Dendritic cell treated with granulocyte-macrophage colony-stimulating factor and Interleukin-4, amounts not matched to agents 40 ng/mL and 50 ng/mL, for 4 days (primary cell): Measurements from ENCODE around the gene TPCN2.

Source experiments
- H3K27ac Mint-ChIP-seq: one replicate; pipeline ENCODE4 v1.8.0; 2022; ENCODE audit warnings: mild to moderate bottlenecking, mixed read lengths
- H3K27me3 Mint-ChIP-seq: one replicate; pipeline ENCODE4 v1.8.0; 2022; ENCODE audit warnings: mild to moderate bottlenecking, mixed read lengths
- H3K36me3 Mint-ChIP-seq: one replicate; pipeline ENCODE4 v1.8.0; 2022; ENCODE audit warnings: low read depth, mixed read lengths
- H3K4me1 Mint-ChIP-seq: one replicate; pipeline ENCODE4 v1.8.0; 2022; ENCODE audit warnings: low read depth, mixed read lengths
- H3K4me3 Mint-ChIP-seq: one replicate; pipeline ENCODE4 v1.8.0; 2022; ENCODE audit warnings: mild to moderate bottlenecking, moderate library complexity, mixed read lengths
- H3K9me3 Mint-ChIP-seq: one replicate; pipeline ENCODE4 v1.8.0; 2022; ENCODE audit warnings: mixed read lengths
- intact Hi-C: fragments of 100-400 bp; cut with micrococcal nuclease; formaldehyde crosslinking; loops from one replicate; pipeline ENCODE4 v1.15.0; 2022

The TPCN2 gene

DNA sequence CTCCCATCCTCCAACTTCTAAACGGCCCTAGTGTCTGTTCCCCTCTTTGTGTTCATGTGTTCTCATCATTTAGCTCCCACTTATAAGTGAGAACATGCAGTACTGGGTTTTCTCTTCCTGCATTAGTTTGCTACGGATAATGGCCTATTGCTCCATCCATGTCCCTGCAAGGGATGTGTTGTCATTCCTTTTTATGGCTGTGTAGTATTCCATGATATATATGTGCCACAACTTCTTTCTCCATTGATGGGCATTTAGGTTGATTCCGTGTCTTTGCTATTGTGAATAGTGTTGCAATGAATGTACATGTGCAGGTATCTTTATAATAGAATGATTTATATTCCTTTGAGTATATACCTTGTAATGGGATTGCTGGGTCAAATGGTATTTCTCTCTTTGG lies 101.4 kb downstream of the TPCN2 start:
- Mint-ChIP-seq H3K36me3 (no peaks in the 10 kb centered on the region), H3K27ac (no peak overlapping the region), H3K9me3 (peaks cover 40% of the 10 kb centered on the region), H3K4me1 (no peaks in the 10 kb centered on the region), H3K27me3 (peaks cover 24% of the 10 kb centered on the region), H3K4me3 (no peak overlapping the region)
- intact Hi-C loops = no loop called here

- intact Hi-C loops = no loop called here
- Mint-ChIP-seq H3K36me3 (no peaks in the 10 kb centered on the region), H3K4me3 (no peak overlapping the region), H3K27me3 (peaks cover 29% of the 10 kb centered on the region), H3K9me3 (peaks cover 24% of the 10 kb centered on the region), H3K4me1 (no peaks in the 10 kb centered on the region), H3K27ac (no peak overlapping the region)
These were observed 103.1 kb downstream of the TPCN2 start for GRCh38 chr11:69151836-69152235.

GRCh38 chr11:69152733-69153421 lies 104.1 kb downstream of the TPCN2 start:
- H3K36me3 Mint-ChIP-seq = no peaks in the 10 kb centered on the region
- no peak overlapping the region for H3K4me3 Mint-ChIP-seq
- peaks cover 38% of the 10 kb centered on the region for H3K27me3 Mint-ChIP-seq
- peaks cover 21% of the 10 kb centered on the region for H3K9me3 Mint-ChIP-seq
- H3K4me1 Mint-ChIP-seq = no peaks in the 10 kb centered on the region
- intact Hi-C loops = no loop called here
- no peak overlapping the region for H3K27ac Mint-ChIP-seq

DNA sequence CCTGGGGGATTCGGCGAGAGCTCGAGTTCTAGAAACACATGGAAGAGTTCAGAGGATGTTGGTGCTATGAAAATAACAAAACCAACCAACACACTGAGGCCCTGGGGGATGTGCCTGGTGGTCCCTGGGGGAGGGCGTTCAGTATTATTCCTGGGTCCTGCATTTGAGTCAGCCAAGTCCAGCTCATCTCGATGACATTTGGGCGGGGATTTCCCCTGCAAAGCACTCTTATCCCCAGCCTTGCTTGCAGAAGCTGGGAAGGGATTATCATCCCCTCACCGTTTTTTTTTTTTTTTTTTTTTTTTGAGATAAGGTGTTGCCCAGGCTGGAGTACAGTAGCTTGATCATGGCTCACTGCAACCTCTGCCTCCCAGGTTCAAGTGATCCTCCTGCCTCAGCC lies 104.9 kb downstream of the TPCN2 start:
- Mint-ChIP-seq H3K4me3 (no peak overlapping the region), H3K27me3 (peaks cover 43% of the 10 kb centered on the region), H3K4me1 (no peaks in the 10 kb centered on the region), H3K9me3 (peaks cover 16% of the 10 kb centered on the region), H3K36me3 (no peaks in the 10 kb centered on the region), H3K27ac (no peak overlapping the region)
- intact Hi-C loops = no loop called here

DNA sequence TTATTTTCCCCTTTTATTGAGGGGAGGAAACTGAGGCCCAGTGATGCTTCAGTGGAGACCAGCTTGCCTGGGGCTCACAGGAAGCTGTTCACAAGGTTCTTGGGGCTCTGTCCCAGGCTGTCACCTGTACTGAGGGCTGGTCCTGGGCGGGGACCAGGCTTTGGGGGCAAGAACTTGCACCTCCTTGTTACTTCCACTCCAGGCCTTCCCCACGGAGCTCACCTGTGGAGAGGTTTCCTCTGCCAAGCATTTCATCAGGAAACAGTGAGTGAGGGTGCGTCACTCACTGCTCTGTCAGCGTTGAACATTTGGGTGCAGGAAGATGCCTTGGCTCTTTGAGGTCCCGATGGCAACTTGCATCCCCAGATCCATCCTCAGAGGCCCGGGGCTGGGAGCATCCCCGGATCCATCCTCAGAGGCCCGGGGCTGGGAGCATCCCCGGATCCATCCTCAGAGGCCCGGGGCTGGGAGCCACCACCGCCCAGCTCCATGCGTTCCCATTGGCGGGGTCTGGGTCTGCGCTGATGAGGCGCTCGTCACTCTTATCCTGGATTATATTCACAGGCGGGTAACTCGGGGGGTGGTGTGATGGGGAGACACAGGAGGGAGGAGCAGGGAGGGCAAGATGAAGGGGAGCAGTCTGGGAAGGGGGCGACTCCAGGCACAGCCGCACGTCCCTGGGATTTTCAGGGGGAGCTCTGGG lies 105.6 kb downstream of the TPCN2 start:
- peaks cover 9% of the 10 kb centered on the region for H3K9me3 Mint-ChIP-seq
- H3K27me3 Mint-ChIP-seq = peaks cover 48% of the 10 kb centered on the region
- intact Hi-C loops = no loop called here
- no peak overlapping the region for H3K27ac Mint-ChIP-seq
- no peaks in the 10 kb centered on the region for H3K4me1 Mint-ChIP-seq
- H3K4me3 Mint-ChIP-seq = no peak overlapping the region
- no peaks in the 10 kb centered on the region for H3K36me3 Mint-ChIP-seq

- H3K9me3 Mint-ChIP-seq = peaks cover 6% of the 10 kb centered on the region
- peaks cover 48% of the 10 kb centered on the region for H3K27me3 Mint-ChIP-seq
- H3K4me1 Mint-ChIP-seq = no peaks in the 10 kb centered on the region
- no peaks in the 10 kb centered on the region for H3K36me3 Mint-ChIP-seq
- H3K4me3 Mint-ChIP-seq = no peak overlapping the region
- intact Hi-C loops = no loop called here
- H3K27ac Mint-ChIP-seq = no peak overlapping the region
These were observed 106.2 kb downstream of the TPCN2 start for GRCh38 chr11:69154938-69155301.

DNA sequence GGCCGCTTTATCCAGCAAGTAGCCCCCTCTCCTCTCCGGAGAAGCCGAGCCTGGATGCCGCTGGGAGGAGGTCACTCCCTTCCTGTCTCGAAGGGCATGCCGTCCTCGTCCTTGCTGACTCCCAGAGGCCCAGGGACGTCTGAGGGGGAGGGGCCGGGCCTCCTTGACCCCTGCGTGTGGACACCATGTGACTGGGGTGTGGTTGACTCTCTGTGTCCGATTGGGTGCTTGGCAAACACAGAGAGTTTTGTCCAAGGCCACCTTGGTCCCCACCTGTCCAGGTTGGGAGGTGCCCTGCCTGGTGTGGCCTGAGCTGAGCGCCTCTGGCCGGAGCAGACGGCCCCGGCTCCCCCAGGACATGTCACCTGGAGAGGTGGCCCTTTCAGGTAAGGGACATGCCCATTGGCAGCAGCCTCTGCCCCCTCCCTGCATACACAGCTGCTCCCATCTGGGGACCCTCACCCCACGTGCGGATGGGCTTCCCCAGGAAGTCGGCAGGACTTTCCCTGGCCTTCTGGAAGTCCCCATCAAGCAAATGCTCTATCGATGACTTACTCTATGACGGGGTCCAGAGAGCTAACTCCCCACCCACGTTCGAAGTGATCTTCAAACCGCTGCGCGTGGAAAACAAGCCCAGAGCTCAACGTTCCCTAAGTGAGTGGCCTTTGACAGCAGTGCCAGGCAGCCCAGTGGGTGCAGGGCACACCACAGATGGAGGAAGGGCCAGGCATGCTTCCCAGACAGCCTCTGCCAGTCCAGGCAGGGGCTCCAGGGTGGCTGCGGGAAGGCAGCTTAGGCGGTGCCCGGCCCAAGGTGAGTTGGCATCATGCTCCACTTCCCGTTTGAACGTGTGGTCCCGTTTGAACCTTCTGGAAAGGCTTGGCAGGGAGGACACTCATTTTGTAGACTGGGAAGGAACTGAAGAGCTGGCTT lies 106.8 kb downstream of the TPCN2 start, which contains the start of gene SMIM38:
Gene SMIM38 (plus strand): TSS at position 634 of the 933 bp plus-strand sequence. CDS start 1,912 bp downstream, outside the sequence.
- H3K36me3 Mint-ChIP-seq = no peaks in the 10 kb centered on the region
- peaks cover 48% of the 10 kb centered on the region for H3K27me3 Mint-ChIP-seq
- H3K4me1 Mint-ChIP-seq = no peaks in the 10 kb centered on the region
- no peak within 1 kb of the TSS for H3K4me3 Mint-ChIP-seq
- no peak within 1 kb of the TSS for H3K27ac Mint-ChIP-seq
- no peaks in the 10 kb centered on the region for H3K9me3 Mint-ChIP-seq
- intact Hi-C loops = no loop called here

GRCh38 chr11:69156235-69156639 lies 107.5 kb downstream of the TPCN2 start:
- Mint-ChIP-seq H3K36me3 (no peaks in the 10 kb centered on the region), H3K27ac (no peak overlapping the region), H3K4me1 (no peaks in the 10 kb centered on the region), H3K4me3 (no peak overlapping the region), H3K9me3 (no peaks in the 10 kb centered on the region), H3K27me3 (peaks cover 48% of the 10 kb centered on the region)
- intact Hi-C loops = no loop called here

DNA sequence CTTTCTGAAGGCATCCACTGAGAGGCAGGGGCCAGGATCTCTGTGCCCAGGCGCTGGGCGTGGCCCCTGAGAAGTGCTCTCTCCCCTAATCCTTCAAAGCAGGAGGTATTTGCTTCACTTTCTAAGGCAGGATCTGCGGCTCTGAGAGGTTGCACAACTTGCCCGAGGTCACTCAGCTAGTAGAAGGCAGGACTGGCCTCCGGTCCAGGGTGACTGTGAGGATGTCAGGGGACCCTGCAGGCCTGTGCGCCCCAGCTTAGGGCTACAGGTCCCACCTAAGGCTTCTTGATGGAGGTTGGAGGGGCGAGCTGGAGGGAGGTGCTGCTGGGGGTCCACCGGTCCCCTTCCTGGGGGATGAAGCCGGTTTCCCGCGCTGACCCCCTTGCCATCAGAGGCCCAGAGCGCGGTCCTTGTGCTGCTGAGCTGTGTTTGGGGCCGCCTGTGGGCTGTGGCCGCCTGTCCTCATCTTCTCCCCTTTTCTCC lies 108.0 kb downstream of the TPCN2 start:
- Mint-ChIP-seq H3K4me1 (no peaks in the 10 kb centered on the region), H3K36me3 (no peaks in the 10 kb centered on the region), H3K4me3 (no peak overlapping the region), H3K9me3 (no peaks in the 10 kb centered on the region), H3K27me3 (peaks cover 50% of the 10 kb centered on the region), H3K27ac (no peak overlapping the region)
- intact Hi-C loops = no loop called here

DNA sequence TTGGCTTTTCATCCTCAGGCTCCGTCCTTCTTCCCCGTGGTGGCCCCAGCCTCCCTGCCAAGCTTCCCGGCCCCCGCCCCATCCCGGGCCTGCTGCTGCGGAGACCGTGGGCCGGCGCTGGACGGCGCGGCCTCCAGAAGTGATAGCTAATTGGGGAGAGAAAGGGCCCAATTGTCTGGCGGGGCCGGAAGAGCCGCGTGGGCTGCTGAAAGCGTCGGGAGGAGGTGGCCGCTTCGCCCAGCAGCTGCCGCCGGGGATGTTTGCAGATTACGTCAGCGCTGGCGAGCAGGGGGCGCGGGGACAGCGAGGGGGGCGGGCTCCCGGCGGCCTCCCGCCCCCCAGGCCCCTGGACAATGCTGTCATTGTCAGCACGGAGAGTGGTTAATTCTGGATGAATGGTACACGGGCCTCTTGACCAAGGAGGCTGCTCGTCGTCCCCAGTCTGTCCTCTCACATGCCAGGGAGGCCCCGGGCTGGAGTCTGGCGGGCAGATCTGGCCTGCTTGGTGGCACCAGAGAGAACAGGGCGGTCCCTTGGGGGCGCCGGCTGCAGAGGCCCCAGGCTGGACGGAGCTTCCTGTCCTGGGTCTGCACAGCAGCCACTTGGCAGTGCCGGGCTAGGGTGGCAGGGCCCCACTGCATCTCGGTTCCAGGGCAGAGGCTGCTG lies 108.6 kb downstream of the TPCN2 start:
- H3K9me3 Mint-ChIP-seq = no peaks in the 10 kb centered on the region
- intact Hi-C loops = no loop called here
- peaks cover 50% of the 10 kb centered on the region for H3K27me3 Mint-ChIP-seq
- H3K4me3 Mint-ChIP-seq = no peak overlapping the region
- H3K4me1 Mint-ChIP-seq = no peaks in the 10 kb centered on the region
- H3K27ac Mint-ChIP-seq = no peak overlapping the region
- no peaks in the 10 kb centered on the region for H3K36me3 Mint-ChIP-seq

DNA sequence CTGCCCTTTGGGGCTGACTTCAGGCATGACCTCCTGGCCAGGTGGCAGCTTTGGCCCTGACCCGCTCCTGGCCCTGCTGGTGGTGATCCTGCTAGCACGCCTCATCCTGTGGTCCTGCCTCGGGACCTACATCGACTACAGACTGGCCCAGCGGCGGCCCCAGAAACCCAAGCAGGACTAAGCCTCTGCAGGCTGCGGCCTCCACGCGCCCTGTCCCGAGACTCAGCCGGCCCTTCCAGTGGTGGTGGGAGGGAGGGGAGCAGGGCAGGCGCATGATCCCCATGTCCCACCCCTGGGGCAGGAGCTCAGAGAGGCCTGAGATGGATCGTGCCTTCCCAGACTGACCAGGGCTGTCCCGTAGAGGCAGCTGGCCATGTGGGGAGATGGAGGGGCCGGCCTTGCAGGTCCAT lies 109.1 kb downstream of the TPCN2 start:
- peaks cover 5% of the 10 kb centered on the region for H3K9me3 Mint-ChIP-seq
- intact Hi-C loops = no loop called here
- peaks cover 48% of the 10 kb centered on the region for H3K27me3 Mint-ChIP-seq
- H3K4me1 Mint-ChIP-seq = no peaks in the 10 kb centered on the region
- no peak overlapping the region for H3K27ac Mint-ChIP-seq
- H3K36me3 Mint-ChIP-seq = no peaks in the 10 kb centered on the region
- H3K4me3 Mint-ChIP-seq = no peak overlapping the region

GRCh38 chr11:69158301-69159149 lies 109.8 kb downstream of the TPCN2 start:
- no peaks in the 10 kb centered on the region for H3K4me1 Mint-ChIP-seq
- H3K4me3 Mint-ChIP-seq = no peak overlapping the region
- no peak overlapping the region for H3K27ac Mint-ChIP-seq
- H3K27me3 Mint-ChIP-seq = peaks cover 44% of the 10 kb centered on the region
- H3K36me3 Mint-ChIP-seq = no peaks in the 10 kb centered on the region
- intact Hi-C loops = no loop called here
- H3K9me3 Mint-ChIP-seq = peaks cover 10% of the 10 kb centered on the region
